Activated CD4-positive, CD25-positive, alpha-beta regulatory T cell treated with anti-CD3 and anti-CD28 coated beads, Interleukin-2, amount 50 U/mL, for 72 hours (primary cell): Measurements from ENCODE around the gene DNAJC3.
"Not testable (repeated sequence)": the region's sequence is repeated elsewhere in the genome, so short reads cannot be mapped to it uniquely, and the experiment has no call there.

Experiments used
- DNase-seq: peaks from one replicate; pipeline ENCODE4 v3.0.0; 2021

DNAJC3 gene

DNA sequence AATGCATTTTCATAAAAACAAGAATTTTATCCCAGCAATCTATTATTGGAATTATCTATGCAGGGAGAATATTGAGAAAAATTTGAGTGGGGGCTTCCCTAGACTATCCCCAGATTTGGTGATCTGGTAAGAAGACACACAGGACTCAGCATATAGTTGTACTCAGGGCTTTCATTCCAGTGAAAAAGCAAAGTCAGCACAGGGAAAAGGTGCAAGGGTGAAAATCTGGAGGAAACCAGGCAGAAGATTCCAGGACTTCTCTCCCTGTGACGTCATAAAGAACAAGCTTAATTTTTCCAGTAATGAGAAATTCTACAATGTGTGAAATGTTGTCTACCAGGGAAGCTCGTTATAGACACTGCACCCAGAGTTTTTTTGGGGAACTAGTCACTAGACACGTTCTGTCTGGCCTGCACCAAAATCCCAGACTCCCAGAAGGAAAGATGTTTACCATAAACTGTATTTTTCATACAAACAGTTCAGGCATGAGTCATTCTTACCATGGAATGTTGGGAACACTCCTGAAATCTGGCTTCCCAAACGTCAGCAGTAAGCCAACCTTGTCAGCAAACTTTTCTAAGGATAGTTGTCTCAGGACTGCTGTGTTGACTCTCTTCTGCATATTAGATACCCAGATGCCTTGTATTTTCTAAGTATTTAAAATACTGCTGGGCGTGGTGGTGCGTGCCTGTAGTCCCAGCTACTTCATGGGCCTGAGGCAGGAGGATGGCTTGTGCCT lies 107.4 kb downstream of the DNAJC3 start:
- DNase-seq: no peak

DNA sequence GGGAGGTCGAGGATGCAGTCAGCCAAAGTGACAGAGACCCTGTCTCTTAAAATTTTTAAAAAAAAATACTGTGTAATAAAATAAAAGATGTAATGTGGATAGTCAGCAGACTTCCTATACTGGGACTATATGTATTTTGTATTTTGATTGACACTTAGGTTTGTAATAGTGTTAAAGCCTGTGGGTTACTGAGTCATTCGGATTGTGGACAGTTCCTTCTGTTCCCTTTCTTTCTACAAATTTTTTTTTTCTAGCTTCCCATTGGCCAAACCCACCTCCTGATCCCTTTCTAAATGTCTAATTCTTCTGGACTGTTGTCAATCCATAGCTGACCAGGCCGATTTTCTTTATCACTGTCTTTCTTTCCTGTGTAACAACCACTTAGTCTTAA lies 108.0 kb downstream of the DNAJC3 start:
- DNase-seq: no peak

DNA sequence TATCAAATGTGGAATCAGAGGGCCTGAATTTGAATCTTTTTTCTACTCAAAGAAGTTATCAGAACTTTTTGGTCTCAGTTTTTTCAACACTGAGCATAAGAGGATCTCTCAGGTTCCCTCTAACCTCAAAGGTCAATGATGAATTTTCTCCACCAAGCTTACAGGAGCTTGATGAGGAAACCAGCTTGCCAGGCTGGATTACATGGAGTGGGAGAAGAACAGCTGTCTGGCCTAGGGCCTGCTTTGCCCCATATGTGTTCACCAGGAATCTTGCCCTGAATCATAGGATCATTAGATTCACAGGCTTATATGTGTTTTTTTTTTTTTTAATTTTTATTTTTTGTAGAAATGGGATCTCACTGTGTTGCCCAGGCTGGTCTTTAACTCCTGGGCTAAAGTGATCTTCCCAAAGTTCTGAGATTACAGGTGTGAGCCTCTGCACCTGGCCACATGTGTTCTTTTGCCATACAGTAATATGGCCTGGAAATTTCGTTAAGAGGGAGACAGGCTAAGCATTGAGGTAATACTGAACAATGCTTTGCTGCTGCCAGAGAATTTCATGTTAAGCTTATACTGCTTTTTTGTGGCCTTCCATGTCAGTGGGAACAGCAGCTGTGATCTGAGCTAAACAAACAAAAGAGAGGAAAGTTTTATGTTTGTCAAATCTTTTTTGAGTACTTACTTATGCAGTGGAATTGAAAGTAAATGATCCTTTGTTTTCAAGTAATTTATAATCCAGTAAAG lies 110.6 kb downstream of the DNAJC3 start:
- no peak for DNase-seq

DNA sequence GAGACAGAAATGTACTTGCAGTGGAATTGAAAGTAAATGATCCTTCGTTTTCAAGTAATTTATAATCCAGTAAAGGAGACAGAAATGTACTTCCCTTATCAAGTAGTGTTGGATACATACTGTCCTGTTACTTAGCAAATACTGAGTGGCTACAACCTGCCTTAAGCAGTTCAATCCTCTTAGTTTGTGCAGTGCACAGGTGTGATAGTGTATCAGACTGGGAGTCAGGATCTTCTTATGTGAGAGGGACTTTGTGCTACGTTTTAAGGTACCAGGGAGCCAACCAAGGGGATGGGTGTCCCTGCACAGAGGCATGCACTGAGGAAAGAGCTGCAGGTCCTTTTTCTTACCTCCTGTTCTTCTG lies 111.1 kb downstream of the DNAJC3 start:
- no peak for DNase-seq

DNA sequence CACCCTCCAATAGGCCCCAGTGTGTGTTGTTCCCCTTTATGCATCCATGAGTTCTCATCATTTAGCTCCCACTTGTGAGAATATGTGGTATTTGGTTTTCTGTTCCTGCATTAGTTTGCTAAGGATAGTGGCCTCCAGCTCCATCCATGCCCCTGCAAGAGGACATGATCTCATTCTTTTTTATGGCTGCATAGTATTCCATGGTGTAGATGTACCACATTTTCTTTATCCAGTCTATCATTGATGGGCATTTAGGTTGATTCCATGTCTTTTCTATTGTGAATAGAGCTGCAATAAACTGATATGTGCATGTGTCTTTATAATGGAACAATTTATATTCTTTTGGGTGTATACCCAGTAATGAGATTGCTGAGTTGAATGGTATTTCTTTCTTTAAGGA lies 112.4 kb downstream of the DNAJC3 start:
- not testable (repeated sequence) for DNase-seq

DNA sequence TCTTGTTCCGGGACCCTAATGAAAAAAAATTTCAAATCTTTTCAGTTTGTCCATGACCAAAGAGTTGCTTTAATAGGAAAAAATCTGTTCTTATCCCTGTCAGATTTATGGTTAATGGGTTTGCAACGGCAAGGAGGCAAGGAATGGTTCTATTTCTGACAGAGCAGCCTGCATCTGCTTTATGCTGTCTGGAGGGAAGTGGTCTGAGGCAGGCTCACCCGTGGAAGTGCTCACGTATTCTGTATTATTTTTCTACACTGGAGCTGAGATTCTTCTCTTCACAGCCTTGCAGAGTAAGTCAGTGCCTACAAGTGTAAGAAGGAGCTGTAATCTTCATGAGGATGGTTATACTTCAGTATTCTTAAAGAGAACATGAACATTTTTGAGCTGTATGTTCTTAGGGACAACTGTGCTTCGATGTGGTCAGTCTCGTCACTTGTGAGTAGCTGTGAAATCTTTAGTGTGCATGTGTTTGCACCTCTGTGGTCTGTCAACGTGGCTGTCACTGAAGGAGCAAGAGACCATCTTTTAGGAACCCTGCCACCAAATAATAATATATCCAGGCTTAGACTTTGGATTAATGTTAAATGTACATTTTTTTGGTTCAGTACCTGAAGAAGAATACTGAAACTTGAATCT lies 114.3 kb downstream of the DNAJC3 start:
- no peak for DNase-seq

DNA sequence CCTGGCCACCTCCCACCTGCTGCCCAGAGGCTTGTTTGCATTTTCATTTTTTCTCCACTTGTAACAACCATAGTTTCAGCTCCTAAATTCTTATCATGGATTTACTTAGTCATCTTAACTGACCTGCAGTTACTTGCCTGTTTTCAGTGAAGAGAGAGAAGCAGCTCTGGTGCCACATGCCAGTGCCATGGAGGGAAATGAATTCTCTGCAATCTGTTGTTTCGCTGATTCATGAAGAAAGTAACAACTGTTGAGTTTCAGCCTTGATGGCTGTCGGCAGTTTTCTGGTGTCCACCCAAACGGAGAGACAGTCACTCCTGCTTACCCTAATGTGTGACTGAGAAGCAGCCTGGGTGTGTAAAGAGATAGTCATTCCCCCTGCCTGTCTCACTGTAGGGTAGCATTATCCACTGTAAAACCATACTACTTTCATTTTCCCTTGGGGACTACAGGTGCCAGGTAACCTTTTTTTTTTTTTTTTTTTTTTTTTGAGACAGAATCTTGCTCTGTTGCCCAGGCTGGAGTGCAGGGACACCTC lies 116.1 kb downstream of the DNAJC3 start:
- DNase-seq: no peak

DNA sequence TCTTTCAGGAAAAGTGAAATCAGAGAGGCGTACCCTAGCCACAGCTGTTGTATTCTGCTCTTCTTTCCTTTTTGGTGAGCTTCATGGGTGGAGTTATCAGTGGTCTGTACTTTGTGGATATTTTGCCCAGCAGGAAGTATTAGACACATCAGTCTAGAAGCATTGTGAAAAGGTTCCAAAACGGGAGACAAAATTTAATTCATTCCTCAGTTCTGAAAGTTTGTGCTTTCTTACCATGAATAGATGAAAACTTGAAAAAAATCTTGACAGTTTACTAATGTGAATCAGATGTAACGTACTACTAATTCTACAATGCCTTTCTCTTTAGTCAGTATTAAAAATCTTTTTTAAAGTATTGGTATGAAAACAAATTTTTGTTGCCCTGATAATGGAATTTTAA lies 116.8 kb downstream of the DNAJC3 start:
- no peak for DNase-seq

DNA sequence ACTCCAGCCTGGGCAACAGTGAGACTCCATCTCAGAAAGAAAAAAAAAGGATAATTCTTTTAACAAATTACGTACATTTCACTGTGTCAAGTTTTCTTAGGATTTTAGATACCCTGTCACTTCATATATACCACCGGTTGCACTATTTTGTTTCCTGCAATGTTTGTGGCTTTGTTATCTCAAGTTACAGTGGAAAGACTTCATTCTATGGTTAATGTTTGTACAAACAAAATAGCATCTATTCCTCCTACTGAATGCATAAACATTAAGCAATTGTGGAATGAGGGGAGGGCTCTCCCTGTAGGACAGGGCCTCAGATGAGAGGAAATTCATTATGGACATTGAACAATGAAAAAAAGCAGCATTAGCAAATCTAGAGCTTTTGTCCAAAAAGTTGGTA lies 120.1 kb downstream of the DNAJC3 start:
- DNase-seq: no peak

DNA sequence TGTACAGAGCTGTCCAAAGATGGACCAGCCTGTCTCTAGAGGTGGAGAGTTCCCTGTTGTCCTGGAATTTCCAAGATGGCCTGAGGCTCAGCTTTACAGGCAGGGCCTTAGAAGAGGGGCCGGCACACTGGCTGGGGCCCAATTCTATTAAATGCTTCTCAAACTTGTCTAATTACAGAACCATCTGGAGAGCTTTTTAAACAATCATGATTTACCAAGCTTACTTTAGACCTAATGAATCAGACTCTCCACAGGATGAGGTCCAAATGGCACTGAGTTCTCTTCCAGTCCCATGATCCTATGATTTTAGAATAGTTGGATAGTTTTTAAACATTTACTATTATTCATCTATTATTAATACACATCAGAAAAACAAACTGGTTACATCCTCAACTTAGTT lies 123.5 kb downstream of the DNAJC3 start:
- DNase-seq: no peak

DNA sequence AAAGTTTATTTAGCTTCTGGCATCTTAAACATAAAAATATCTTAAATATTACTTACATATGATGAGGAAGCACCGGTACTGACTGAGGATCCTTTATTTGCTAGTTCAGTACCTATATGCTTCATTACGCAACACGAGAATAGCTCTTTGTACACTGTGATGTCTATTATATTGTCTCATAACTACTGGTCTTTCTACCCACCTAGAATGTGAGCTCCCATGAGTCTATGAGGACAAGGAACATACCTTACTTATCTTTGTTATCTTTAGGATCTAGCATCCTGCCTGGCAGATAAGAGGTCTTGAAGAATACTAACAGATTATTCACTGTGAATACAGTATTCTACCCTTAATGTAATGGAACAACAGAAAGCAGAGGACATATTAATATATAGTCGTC lies 124.9 kb downstream of the DNAJC3 start:
- DNase-seq: no peak

DNA sequence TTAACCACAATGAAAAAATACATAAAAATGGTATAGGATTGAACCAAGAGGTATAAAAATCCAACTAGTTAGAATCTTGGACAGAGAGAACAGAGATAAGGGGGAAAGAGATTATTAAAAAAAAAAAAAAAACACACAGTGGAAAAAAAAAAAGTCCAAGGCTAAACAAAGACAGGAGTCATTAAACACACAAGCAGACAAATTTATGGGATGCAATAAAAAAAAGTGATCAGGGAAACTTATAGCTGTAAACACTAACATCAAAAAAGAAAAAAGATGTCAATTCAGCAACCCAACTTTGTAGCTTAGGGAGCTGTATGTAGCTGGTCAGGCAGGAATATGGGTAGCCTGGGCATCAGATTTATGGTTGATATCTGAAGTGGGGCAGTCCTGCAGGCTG lies 129.0 kb downstream of the DNAJC3 start:
- DNase-seq: no peak

DNA sequence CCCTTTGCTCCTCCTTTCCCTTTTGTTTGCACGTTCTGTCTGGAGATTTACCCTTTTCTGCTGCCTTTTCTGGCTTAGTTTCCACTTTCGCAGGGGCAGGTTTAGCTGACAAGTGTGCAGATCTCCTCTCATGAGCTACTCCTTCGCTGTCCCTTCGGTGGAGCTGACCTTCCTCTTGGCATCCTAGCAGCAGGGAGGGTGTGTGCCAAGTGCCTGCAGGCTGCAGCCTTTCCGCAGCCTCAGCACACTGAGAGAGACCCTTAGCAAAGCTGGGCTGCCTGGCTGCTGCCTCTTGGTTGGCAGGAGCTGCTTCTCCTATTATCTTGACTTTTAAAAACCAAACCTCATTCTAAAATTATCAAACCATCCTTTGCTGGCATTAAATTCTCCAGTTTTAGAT lies 132.5 kb downstream of the DNAJC3 start:
- DNase-seq: no peak

DNA sequence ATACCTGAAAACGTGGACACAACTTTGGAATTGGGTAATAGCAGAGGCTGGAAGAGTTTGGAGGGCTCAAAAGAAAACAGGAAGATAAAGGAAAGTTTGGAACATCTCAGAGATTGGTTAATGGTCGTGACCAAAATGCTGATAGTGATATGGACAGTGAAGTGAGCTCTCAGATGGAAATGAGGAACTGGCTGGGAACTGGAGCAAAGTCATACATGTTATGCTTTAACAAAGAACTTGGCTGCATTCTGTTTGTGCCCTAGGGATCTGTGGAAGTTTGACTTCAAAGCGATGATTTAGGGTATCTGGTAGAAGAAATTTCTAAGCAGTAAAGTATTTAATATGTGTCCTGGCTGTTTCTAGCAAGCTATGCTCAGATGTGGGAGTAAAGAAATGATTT lies 136.2 kb downstream of the DNAJC3 start:
- no peak for DNase-seq

DNA sequence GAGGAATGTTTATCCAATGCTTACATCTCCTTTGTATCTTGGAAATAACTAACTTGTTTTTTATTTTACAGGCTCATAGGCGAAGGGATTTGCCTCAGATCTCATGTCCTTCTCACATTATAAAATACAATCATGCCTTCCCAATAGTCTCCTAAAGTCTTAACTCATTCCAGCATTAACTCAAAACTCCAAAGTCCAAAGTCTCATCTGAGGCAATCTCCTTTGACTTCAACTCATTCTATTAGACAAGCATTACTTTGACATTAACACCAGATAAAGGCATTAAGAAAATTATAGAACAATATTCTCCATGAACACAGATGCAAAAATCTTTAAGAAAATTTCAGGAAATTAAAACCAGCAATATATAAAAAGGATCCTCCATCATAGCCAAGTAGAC lies 137.6 kb downstream of the DNAJC3 start:
- DNase-seq: no peak

DNA sequence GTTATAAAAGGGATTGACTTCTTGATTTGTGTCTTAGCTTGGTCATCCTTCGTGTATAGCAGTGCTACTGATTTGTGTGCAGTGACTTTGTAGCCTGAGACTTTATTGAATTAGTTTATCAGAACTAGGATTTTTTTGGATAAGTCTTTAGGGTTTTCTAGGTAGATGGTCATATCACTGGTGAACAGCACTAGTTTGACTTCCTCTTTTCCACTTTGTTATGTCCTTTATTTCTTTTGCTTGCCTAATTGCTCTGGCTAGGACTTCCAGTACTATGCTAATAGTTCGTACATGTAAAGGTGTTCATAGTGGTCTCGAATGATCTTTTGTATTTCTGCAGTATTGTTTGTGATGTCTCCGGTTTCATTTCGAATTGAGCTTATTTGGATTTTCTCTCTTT lies 145.4 kb downstream of the DNAJC3 start:
- no peak for DNase-seq

DNA sequence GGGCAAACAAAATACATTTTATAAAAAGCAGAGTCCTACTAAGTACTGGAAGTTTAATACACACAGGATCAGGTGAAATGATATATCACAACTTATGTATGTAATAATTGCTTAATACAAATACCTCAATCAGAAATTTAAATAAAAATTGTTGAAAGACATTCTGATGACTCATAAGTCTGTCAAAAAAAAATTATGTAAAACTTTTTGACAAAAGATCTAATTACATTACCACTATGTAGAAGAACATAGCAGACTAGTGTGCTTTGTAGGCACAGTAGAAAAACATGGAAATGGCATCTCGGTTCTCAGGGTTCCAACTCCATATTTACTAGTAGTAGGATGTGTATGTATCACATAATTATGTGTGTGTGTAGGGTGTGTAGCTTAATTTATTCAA lies 156.2 kb downstream of the DNAJC3 start:
- no peak for DNase-seq

DNA sequence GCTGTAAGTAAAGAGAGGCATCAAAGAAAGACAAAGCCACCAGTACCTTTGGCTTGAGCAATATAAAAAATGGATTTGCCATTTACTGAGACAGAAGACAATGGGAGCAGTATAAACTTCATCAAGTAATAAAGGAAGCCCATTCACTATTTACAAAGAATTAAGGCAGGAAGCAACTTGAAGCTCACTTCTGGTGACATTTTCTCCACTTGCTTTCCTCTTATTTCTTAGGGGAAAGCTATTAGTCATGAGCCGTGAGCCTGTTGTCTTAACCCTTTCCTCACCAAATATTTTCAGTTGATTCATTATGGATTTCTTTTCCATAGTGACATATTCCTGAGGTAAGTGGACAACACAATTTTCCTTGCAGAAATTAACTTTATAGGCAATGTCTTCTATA lies 156.8 kb downstream of the DNAJC3 start:
- no peak for DNase-seq

DNA sequence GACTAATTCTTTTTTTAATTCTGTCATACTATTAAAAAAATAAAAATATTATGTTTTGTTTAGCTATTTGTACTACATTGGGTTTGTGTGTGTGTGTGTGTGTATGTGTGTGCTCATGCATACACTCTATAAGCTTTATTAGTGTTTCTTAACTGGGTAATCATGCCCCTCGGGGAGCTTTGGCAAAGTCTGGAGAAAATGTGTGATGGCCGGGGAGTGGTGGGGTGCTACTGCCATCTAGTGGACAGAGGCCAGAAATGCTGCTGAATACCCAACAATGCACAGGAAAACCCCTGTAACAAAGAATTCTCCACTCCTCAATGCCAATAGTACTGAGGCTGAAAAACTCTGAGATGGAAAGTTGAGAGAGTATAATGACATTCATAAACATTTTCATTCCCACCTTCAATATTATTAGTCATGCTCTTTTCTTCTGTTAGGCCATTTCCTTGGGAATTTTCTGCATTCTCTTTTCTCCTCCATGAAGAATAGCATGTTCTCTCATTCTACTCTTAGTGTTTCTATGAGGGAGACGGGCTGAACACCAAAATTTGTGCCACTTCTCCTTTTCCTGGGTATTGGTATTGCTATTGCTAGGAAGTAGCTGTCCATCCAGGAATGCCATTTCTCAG lies 157.3 kb downstream of the DNAJC3 start:
- DNase-seq: peak; percentile 64

DNA sequence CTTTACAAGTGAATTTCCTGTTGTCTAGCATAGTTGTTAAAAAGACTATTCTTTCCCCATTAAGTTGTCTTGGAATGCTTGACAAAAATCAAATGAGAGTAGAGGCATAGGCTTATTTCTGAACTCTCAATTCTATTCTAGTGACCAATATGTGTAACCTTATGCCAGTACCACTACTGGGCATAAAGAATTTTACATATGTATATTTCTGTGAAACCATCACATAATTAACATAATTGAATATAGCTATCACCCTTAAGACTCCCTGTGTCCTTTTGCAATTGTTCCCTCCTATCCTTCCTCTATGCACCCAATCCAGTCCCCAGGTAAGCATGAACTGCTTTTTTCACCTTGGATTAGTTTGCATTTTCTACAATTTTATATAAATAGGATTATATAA lies 165.0 kb downstream of the DNAJC3 start:
- DNase-seq: no peak

DNA sequence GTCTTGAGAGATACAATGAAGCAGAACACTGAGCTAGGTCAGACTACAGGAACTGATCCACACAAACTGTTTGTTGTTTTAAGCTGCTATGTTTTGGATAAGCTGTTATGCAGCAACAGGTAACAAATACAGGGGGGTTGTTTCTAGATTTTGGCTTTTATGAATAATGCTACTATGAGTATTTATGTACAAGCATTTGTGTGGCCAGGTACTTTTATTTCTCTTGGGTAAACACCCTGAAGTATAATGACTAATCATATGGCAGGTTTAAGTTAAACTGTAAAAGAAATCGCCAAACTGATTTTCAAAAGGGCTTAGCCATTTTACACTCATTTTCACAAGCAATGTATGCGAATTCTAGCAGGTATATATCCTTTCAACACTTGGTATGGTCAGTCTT lies 166.0 kb downstream of the DNAJC3 start:
- DNase-seq: no peak
